Panc1 (cell line): Measurements from ENCODE around the gene POLRMT.

Source experiments
- CTCF ChIP-seq: fragments of 450-650 bp; IDR thresholded peaks from 2 replicates; pipeline ENCODE4 v1.5.1; 2017; ENCODE audit warnings: mild to moderate bottlenecking
- POLR2AphosphoS5 ChIP-seq: IDR thresholded peaks from 2 replicates; pipeline ENCODE4 v1.6.1; 2012; ENCODE audit warnings: mild to moderate bottlenecking, low read depth, low read length, moderate library complexity
- REST ChIP-seq, 2 experiments: IDR thresholded peaks; 2 replicates each; pipeline ENCODE4 v1.6.1; 2011 to 2012; ENCODE audit warnings: low read depth in 2 of 2, control low read depth in 1 of 2, low read length in 1 of 2, mild to moderate bottlenecking in 1 of 2, moderate library complexity in 1 of 2; ENCODE audit not compliant: insufficient read depth in 1 of 2
- SIN3A ChIP-seq: IDR thresholded peaks from 2 replicates; pipeline ENCODE4 v1.6.1; 2012; ENCODE audit warnings: low read depth, mild to moderate bottlenecking, low read length, moderate library complexity, borderline replicate concordance; ENCODE audit not compliant: insufficient read depth
- TCF7L2 ChIP-seq: IDR thresholded peaks from 2 replicates; pipeline ENCODE4 v1.6.1; 2011; ENCODE audit warnings: mild to moderate bottlenecking, low read depth, low read length, inconsistent platforms

- TF ChIP-seq POLR2AphosphoS5 (no peak), CTCF (no peak), REST (IDR thresholded peaks at IDR 0.05; ENCODE audit: insufficient read depth in 1 of 2, low read depth in 2 of 2, low read length in 1 of 2) (no peak), SIN3A (no peak), TCF7L2 (no peak)
Measured at GRCh38 chr19:588741-589692, 44.3 kb downstream of the POLRMT start.
